ENCODE data around the gene PDLIM4. TPM values are rescaled to one million over a fixed set of nuclear protein-coding genes. Genes with fewer than 3 reads are reported as not detected.

Gene PDLIM4
- total RNA-seq, 3 donors from 2014 or later: 0.32 to 0.43 (median 0.35) TPM

Other genes starting within 250 kb of the PDLIM4 start
- 10 to 100 TPM; 25.0 to 38.0 (median 27.1) TPM for gene ACSL6, start 246.0 kb upstream of the PDLIM4 start, total RNA-seq
- gene IL3, start 197.0 kb upstream of the PDLIM4 start, total RNA-seq: 100 to 1,000 TPM in 2 of 3 donors, 10 to 100 TPM in 1; 94.6 to 152 (median 138) TPM
- 100 to 1,000 TPM; 130 to 283 (median 277) TPM for gene CSF2, start 183.9 kb upstream of the PDLIM4 start, total RNA-seq
- gene P4HA2, start 29.8 kb upstream of the PDLIM4 start, total RNA-seq: 1 to 10 TPM in 2 of 3 donors, under 1 TPM in 1; 0.86 to 3.5 (median 1.3) TPM
- 1 to 10 TPM; 1.4 to 2.8 (median 1.8) TPM for gene SLC22A4, start 36.7 kb downstream of the PDLIM4 start, total RNA-seq
- 1 to 10 TPM; 4.4 to 6.3 (median 5.7) TPM for gene SLC22A5, start 112.0 kb downstream of the PDLIM4 start, total RNA-seq
- gene IRF1, start 233.1 kb downstream of the PDLIM4 start, total RNA-seq: 100 to 1,000 TPM; 342 to 390 (median 377) TPM

Data from activated T-cell treated with anti-CD3 and anti-CD28 coated beads, Interleukin-2, amount 50 U/mL, for 4 hours (primary cell).